ENCODE measurements around the gene OLFM1. TPM values are rescaled to one million over a fixed set of nuclear protein-coding genes. Genes with fewer than 3 reads are reported as not detected.

OLFM1 gene
- total and polyA plus RNA-seq, 7 experiments from 2014 or later, result 0.19 to 2.1 (median 0.87) TPM; not detected in 3

DNA sequence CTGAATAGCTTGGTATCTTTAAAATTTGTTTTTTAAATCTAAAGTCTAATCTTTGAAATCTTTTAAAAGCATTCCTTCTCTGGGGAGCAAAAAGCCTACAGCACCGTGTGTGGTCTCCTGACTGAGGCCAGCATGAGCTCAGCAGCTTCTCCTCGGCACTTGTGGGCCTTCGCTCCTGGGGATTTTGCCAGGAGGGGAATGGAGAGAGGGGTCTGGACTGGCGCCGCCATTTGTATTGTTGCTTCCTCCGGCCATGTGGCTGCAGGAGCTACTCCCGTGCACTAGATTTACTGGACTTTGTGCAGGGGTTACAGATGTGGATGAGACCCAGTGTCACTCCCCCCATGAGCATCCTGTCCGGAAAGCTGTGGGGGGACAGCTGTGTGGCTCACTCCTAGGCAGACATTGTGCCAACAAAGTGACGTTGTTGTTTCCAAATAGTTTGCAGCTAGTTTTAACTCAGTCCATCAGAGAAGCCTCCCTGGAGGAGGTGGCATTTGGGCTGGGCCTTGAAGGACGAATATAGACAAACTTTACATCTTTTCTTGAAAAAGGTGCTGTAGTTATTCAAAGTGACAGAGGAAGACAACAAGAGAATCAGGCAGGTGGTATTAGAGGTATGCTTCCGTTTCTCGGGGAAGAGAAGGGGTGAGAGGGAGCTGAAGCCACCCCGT, 6.6 kb downstream of the OLFM1 start:
- no peaks in the 10 kb centered on the region for H3K36me3 ChIP-seq (ENCODE audit: control insufficient read depth in 2 of 3, insufficient read depth in 3 of 3, low read length in 3 of 3)
- ChIA-PET CTCF (no interaction called here), POLR2A (no interaction called here)
- peaks cover 0 to 4% (median 0%) of the 10 kb centered on the region in 3 experiments for H3K9me3 ChIP-seq (ENCODE audit: control insufficient read depth in 2 of 3, low read length in 3 of 3)
- ATAC-seq (no peak), DNase-seq (no peak)
- no peak overlapping the region for H3K4me3 ChIP-seq (ENCODE audit: low read length)
- peaks cover 17 to 73% (median 46%) of the 10 kb centered on the region in 5 donors for H3K27me3 Mint-ChIP-seq
- no peak overlapping the region for H3K27ac Mint-ChIP-seq
- peaks cover 0 to 5% (median 0%) of the 10 kb centered on the region in 11 donors for H3K9me3 Mint-ChIP-seq
- H3K4me1 ChIP-seq (ENCODE audit: control insufficient read depth in 2 of 2, insufficient read depth in 2 of 2, low read length in 2 of 2), result no peaks in the 10 kb centered on the region
- no peaks in the 10 kb centered on the region for H3K4me1 Mint-ChIP-seq
- no peak overlapping the region for H3K27ac ChIP-seq (ENCODE audit: low read depth, low read length)
- H3K4me3 Mint-ChIP-seq, result no peak overlapping the region
- intact Hi-C loops (cut with micrococcal nuclease), result no loop called here
- H3K36me3 Mint-ChIP-seq, result no peaks in the 10 kb centered on the region
- no peaks in the 10 kb centered on the region for H3K27me3 ChIP-seq (ENCODE audit: control insufficient read depth in 2 of 2, insufficient read depth in 2 of 2, low read length in 2 of 2)

DNA sequence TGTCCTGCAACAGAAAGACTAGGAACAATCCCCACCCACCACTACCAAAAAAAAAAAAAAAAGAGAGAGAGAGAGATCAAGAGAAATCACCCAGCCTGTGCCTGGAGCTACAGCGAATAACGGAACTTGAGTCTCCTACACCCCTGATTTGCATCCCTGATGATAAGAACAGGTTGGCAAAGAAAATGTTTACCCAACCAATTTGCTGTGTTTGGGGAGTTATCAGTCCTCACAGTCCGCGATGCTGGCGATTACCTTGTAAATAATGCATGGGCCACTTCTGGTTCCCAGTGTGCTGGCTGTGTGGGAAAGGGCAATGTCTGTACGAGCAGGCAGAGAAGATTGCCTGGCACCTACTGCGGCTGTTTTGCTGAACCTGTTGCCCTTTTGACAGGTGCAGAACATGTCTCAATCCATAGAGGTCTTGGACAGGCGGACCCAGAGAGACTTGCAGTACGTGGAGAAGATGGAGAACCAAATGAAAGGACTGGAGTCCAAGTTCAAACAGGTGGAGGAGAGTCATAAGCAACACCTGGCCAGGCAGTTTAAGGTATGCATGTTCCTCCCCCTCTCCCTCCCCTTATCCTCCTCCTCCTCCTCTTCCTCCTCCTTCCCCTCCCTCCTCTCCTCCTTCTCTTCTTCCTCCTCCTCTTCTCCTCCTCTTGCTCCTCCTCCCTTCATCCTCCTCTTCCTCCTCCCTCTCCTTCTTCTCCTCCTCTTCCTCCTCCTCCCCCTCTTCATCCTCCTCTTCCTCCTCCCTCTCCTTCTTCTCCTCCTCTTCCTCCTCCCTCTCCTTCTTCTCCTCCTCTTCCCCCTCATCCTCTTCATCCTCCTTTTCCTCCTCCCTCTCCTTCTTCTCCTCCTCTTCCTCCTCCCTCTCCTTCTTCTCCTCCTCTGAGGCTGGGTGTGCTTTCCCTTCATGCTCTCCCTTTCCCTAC, 8.3 kb downstream of the OLFM1 start:
- no peak overlapping the region for H3K27ac ChIP-seq (ENCODE audit: low read depth, low read length)
- no peaks in the 10 kb centered on the region for H3K36me3 ChIP-seq (ENCODE audit: control insufficient read depth in 2 of 3, insufficient read depth in 3 of 3, low read length in 3 of 3)
- no peaks in the 10 kb centered on the region for H3K27me3 ChIP-seq (ENCODE audit: control insufficient read depth in 2 of 2, insufficient read depth in 2 of 2, low read length in 2 of 2)
- intact Hi-C loops (cut with micrococcal nuclease), result no loop called here
- H3K4me1 ChIP-seq (ENCODE audit: control insufficient read depth in 2 of 2, insufficient read depth in 2 of 2, low read length in 2 of 2), result no peaks in the 10 kb centered on the region
- CTCF ChIA-PET, result no interaction called here
- no peak for ATAC-seq
- DNase-seq, result no peak
- H3K27ac Mint-ChIP-seq, result no peak overlapping the region
- H3K27me3 Mint-ChIP-seq, result peaks cover 3 to 73% (median 47%) of the 10 kb centered on the region in 5 donors
- no peak overlapping the region for H3K4me3 Mint-ChIP-seq
- POLR2A ChIA-PET, result no interaction called here
- H3K4me3 ChIP-seq (ENCODE audit: low read length), result no peak overlapping the region
- no peaks in the 10 kb centered on the region for H3K36me3 Mint-ChIP-seq
- H3K9me3 Mint-ChIP-seq, result peaks cover 0 to 5% (median 0%) of the 10 kb centered on the region in 11 donors
- no peaks in the 10 kb centered on the region for H3K4me1 Mint-ChIP-seq
- H3K9me3 ChIP-seq (ENCODE audit: control insufficient read depth in 2 of 3, low read length in 3 of 3), result peaks cover 0 to 4% (median 0%) of the 10 kb centered on the region in 3 experiments

DNA sequence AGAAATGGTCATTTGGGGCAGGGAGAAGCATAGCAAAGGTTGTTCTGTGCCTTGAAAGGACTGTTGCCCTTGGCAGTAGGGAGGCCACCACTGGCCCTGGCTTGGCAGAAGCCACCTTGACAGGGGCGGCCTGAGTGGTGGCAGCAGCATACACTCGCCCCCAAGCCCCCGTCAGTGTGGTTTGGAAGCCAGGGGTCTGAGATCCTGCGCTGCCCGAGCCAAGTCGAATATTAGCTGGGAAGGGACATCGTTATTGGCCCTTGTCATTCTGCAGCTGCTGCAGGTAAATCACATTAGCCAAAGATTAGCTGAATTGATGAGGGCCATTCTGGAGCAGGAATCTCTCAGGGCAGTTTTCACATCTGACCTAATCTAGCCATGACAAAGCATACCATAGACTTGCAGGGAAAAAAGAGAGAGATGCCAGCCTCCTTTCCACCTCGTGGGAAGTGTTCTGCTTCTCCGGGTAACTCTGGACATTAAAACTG, 9.0 kb downstream of the OLFM1 start:
- no peaks in the 10 kb centered on the region for H3K36me3 ChIP-seq (ENCODE audit: control insufficient read depth in 2 of 3, insufficient read depth in 3 of 3, low read length in 3 of 3)
- ChIA-PET CTCF (no interaction called here), POLR2A (no interaction called here)
- peaks cover 3 to 73% (median 49%) of the 10 kb centered on the region in 5 donors for H3K27me3 Mint-ChIP-seq
- no peak overlapping the region for H3K27ac ChIP-seq (ENCODE audit: low read depth, low read length)
- no peak overlapping the region for H3K4me3 ChIP-seq (ENCODE audit: low read length)
- no peaks in the 10 kb centered on the region for H3K27me3 ChIP-seq (ENCODE audit: control insufficient read depth in 2 of 2, insufficient read depth in 2 of 2, low read length in 2 of 2)
- H3K4me1 Mint-ChIP-seq, result no peaks in the 10 kb centered on the region
- peaks cover 0 to 4% (median 0%) of the 10 kb centered on the region in 3 experiments for H3K9me3 ChIP-seq (ENCODE audit: control insufficient read depth in 2 of 3, low read length in 3 of 3)
- H3K9me3 Mint-ChIP-seq, result peaks cover 0 to 4% (median 0%) of the 10 kb centered on the region in 11 donors
- DNase-seq (no peak), ATAC-seq (no peak)
- intact Hi-C loops (cut with micrococcal nuclease), result no loop called here
- no peak overlapping the region for H3K27ac Mint-ChIP-seq
- H3K36me3 Mint-ChIP-seq, result no peaks in the 10 kb centered on the region
- H3K4me3 Mint-ChIP-seq, result no peak overlapping the region
- no peaks in the 10 kb centered on the region for H3K4me1 ChIP-seq (ENCODE audit: control insufficient read depth in 2 of 2, insufficient read depth in 2 of 2, low read length in 2 of 2)

DNA sequence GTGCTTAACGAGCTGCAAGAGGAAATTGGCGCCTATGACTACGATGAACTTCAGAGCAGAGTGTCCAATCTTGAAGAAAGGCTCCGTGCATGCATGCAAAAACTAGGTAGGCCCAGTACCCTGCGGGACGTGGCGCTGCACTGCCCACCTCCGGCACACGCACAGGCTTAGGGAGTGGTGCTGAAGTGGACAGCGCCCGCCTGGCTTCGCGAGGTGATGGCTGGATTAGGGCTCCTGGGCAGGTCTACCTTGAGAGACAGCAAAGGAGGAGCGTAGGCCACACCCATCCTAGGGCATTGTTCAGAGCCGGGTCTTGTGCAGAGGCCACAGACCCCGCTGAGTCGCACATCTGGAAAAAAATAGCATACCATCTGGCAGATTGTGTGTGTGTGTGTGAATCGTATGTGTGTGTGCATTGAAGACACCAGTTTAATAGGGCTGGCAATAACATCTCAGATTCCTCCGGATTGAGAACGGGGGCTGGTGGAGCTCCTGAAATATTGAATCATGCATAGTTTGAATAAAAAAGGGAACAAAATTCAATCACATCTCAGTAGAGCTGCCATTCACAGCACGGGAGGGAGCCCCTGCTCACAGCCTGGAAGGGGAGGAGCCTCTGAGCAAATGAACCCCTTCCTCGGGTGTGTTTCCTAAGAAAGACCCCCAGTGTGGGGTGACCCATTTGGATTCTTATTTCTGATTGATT, 11.1 kb downstream of the OLFM1 start:
- no peak overlapping the region for H3K4me3 ChIP-seq (ENCODE audit: low read length)
- ChIA-PET CTCF (no interaction called here), POLR2A (no interaction called here)
- Mint-ChIP-seq H3K4me1 (peaks cover 0 to 1% (median 0%) of the 10 kb centered on the region in 7 donors), H3K27ac (peak overlapping the region in 1 of 9 donors; percentile 36), H3K36me3 (no peaks in the 10 kb centered on the region), H3K4me3 (no peak overlapping the region), H3K27me3 (peaks cover 3 to 69% (median 46%) of the 10 kb centered on the region in 5 donors), H3K9me3 (peaks cover 0 to 2% (median 0%) of the 10 kb centered on the region in 11 donors)
- no peaks in the 10 kb centered on the region for H3K36me3 ChIP-seq (ENCODE audit: control insufficient read depth in 2 of 3, insufficient read depth in 3 of 3, low read length in 3 of 3)
- intact Hi-C loops (cut with micrococcal nuclease), result no loop called here
- no peak overlapping the region for H3K27ac ChIP-seq (ENCODE audit: low read depth, low read length)
- H3K4me1 ChIP-seq (ENCODE audit: control insufficient read depth in 2 of 2, insufficient read depth in 2 of 2, low read length in 2 of 2), result no peaks in the 10 kb centered on the region
- no peak for DNase-seq
- peaks cover 0 to 4% (median 0%) of the 10 kb centered on the region in 3 experiments for H3K9me3 ChIP-seq (ENCODE audit: control insufficient read depth in 2 of 3, low read length in 3 of 3)
- ATAC-seq, result no peak
- H3K27me3 ChIP-seq (ENCODE audit: control insufficient read depth in 2 of 2, insufficient read depth in 2 of 2, low read length in 2 of 2), result no peaks in the 10 kb centered on the region

DNA sequence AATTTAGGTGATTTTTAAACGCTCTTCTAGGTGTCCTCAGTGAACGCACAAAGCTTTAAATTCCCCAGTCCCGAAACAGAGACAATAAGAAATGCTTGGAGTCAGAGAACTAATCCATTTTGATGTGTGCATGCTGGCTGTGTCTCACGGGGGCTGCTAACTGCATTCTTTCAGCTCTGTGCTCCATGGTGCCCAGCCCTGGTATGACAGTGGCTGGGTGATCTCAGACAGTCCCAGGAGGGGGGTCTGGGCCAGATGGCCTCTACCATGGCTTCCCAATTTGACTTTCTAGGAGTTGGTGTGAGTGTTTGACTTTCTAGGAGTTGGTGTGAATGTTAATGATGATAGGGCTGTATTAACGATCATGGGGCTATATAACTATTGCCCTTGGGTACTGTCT, 12.1 kb downstream of the OLFM1 start:
- Mint-ChIP-seq H3K27me3 (peaks cover 3 to 65% (median 45%) of the 10 kb centered on the region in 5 donors), H3K4me1 (peaks cover 0 to 1% (median 0%) of the 10 kb centered on the region in 7 donors), H3K9me3 (peaks cover 0 to 2% (median 0%) of the 10 kb centered on the region in 11 donors), H3K4me3 (no peak overlapping the region), H3K36me3 (no peaks in the 10 kb centered on the region), H3K27ac (no peak overlapping the region)
- POLR2A ChIA-PET, result no interaction called here
- Histone ChIP-seq H3K9me3 (ENCODE audit: control insufficient read depth in 2 of 3, low read length in 3 of 3) (peaks cover 0 to 4% (median 0%) of the 10 kb centered on the region in 3 experiments), H3K4me1 (ENCODE audit: control insufficient read depth in 2 of 2, insufficient read depth in 2 of 2, low read length in 2 of 2) (no peaks in the 10 kb centered on the region), H3K4me3 (ENCODE audit: low read length) (no peak overlapping the region), H3K27me3 (ENCODE audit: control insufficient read depth in 2 of 2, insufficient read depth in 2 of 2, low read length in 2 of 2) (no peaks in the 10 kb centered on the region), H3K36me3 (ENCODE audit: control insufficient read depth in 2 of 3, insufficient read depth in 3 of 3, low read length in 3 of 3) (no peaks in the 10 kb centered on the region), H3K27ac (ENCODE audit: low read depth, low read length) (no peak overlapping the region)
- CTCF ChIA-PET, result no interaction called here
- no peak for ATAC-seq
- intact Hi-C loops (cut with micrococcal nuclease), result no loop called here
- DNase-seq, result no peak

DNA sequence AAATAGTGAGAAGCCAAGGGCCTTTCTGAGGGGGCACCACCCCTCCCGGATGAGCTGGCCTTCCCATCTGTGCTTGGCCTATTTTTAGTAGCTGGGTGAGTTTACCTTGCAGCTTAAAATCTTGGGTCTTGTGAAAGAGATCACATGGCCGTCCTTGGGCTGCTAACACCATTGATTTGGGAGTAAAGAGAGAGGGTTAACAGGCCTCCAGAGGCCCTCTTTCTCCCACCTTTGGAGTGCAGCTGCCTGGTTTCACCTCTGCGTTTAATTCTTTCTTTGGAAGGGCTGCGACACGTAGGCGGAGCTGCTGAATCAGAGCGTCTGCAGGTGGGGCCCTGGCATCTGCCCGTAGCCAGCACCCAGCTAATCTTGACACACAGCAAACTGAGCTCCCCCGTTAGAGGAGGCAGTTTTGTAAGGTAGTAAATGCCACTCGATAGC, 12.8 kb downstream of the OLFM1 start:
- H3K27me3 ChIP-seq (ENCODE audit: control insufficient read depth in 2 of 2, insufficient read depth in 2 of 2, low read length in 2 of 2), result no peaks in the 10 kb centered on the region
- peaks cover 0 to 4% (median 0%) of the 10 kb centered on the region in 3 experiments for H3K9me3 ChIP-seq (ENCODE audit: control insufficient read depth in 2 of 3, low read length in 3 of 3)
- POLR2A ChIA-PET, result no interaction called here
- Mint-ChIP-seq H3K4me1 (peaks cover 0 to 1% (median 0%) of the 10 kb centered on the region in 7 donors), H3K9me3 (peaks cover 0 to 1% (median 0%) of the 10 kb centered on the region in 11 donors), H3K4me3 (no peak overlapping the region), H3K27me3 (peaks cover 3 to 68% (median 40%) of the 10 kb centered on the region in 5 donors), H3K27ac (no peak overlapping the region), H3K36me3 (no peaks in the 10 kb centered on the region)
- H3K36me3 ChIP-seq (ENCODE audit: control insufficient read depth in 2 of 3, insufficient read depth in 3 of 3, low read length in 3 of 3), result no peaks in the 10 kb centered on the region
- no peak for ATAC-seq
- H3K27ac ChIP-seq (ENCODE audit: low read depth, low read length), result no peak overlapping the region
- intact Hi-C loops (cut with micrococcal nuclease), result no loop called here
- no peak for DNase-seq
- no peak overlapping the region for H3K4me3 ChIP-seq (ENCODE audit: low read length)
- CTCF ChIA-PET, result no interaction called here
- H3K4me1 ChIP-seq (ENCODE audit: control insufficient read depth in 2 of 2, insufficient read depth in 2 of 2, low read length in 2 of 2), result no peaks in the 10 kb centered on the region

Data from naive thymus-derived CD4-positive, alpha-beta T cell (primary cell).